Thyroid gland (tissue), 4 donors: ENCODE measurements around the gene TOR4A.

Experiments
- POLR2A ChIP-seq, 2 donors: fragments of 450-650 bp; IDR thresholded peaks; one replicate each; pipeline ENCODE4 v1.6.1; 2017; ENCODE audit warnings: antibody characterized with exemption in 2 of 2, mild to moderate bottlenecking in 2 of 2, moderate library complexity in 1 of 2
- TF ChIP-seq, protein P1 (sequence below), 6 experiments: fragments of 200-600 bp in 3 of 6; fragments of 450-650 bp in 3 of 6; sonication (generic) in 3 of 6; IDR thresholded peaks; one replicate each; pipeline ENCODE4 v1.5.1; 2016 to 2019; ENCODE audit warnings: antibody characterized with exemption in 6 of 6, mild to moderate bottlenecking in 2 of 6, inconsistent platforms in 1 of 6, moderate library complexity in 1 of 6

DNA sequence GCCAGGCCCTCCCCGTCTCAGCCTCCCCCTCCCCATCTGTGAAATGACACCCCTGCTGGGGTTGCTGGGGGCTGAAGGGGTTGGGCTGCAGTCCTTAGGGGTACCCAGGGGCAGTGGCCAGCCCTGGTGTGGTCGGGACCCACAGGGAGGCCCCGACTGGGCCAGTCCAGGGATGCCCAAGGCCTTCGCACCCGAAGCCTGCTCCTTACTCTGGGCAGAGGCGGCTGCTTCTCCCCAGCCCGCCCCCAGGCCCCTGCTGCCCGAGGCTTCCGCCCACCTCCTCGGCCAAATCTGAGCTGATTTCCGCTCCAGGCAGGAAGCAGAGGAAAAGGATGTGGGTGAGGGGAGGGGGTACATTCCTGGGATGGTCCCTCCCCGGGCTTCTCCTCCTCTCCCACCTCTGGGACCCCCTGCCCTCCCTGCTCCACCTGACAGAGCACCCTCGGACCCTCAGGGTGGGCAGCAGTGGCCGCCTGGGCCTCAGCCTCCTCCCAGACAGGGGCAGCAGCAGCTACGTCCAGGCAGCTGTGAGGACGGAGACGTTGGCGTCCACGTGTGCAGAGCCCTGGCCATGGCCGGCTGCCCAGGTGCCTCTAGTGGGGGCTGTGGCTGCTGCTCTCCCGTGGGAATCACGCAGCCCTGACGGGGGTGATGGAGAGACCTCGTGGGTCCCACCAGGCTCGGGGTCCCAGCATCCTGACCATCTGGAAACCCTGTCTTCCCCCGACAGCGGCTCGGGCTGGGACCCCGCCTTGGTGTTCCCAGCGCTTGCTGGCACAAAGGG lies 28.7 kb downstream of the TOR4A start:
- TF ChIP-seq POLR2A (IDR thresholded peaks at IDR 0.05), result no peak
- TF ChIP-seq, protein P1, sequence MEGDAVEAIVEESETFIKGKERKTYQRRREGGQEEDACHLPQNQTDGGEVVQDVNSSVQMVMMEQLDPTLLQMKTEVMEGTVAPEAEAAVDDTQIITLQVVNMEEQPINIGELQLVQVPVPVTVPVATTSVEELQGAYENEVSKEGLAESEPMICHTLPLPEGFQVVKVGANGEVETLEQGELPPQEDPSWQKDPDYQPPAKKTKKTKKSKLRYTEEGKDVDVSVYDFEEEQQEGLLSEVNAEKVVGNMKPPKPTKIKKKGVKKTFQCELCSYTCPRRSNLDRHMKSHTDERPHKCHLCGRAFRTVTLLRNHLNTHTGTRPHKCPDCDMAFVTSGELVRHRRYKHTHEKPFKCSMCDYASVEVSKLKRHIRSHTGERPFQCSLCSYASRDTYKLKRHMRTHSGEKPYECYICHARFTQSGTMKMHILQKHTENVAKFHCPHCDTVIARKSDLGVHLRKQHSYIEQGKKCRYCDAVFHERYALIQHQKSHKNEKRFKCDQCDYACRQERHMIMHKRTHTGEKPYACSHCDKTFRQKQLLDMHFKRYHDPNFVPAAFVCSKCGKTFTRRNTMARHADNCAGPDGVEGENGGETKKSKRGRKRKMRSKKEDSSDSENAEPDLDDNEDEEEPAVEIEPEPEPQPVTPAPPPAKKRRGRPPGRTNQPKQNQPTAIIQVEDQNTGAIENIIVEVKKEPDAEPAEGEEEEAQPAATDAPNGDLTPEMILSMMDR (IDR thresholded peaks at IDR 0.05), result no peak
